Stimulated activated CD4-positive, alpha-beta T cell treated with anti-CD3 and anti-CD28 coated beads, Interleukin-15, amount 100 ng/mL, for 48 hours (primary cell): ENCODE results near the gene AMPD2.

ENCODE experiments used
- DNase-seq, 2 donors: peaks; one replicate each; pipeline ENCODE4 v3.0.0-alpha.2; 2020; ENCODE audit warnings: low read depth in 2 of 2

Gene AMPD2

GRCh38 chr1:109630898-109631512 lies 11.4 kb downstream of the AMPD2 start:
- DNase-seq = no peak

DNA sequence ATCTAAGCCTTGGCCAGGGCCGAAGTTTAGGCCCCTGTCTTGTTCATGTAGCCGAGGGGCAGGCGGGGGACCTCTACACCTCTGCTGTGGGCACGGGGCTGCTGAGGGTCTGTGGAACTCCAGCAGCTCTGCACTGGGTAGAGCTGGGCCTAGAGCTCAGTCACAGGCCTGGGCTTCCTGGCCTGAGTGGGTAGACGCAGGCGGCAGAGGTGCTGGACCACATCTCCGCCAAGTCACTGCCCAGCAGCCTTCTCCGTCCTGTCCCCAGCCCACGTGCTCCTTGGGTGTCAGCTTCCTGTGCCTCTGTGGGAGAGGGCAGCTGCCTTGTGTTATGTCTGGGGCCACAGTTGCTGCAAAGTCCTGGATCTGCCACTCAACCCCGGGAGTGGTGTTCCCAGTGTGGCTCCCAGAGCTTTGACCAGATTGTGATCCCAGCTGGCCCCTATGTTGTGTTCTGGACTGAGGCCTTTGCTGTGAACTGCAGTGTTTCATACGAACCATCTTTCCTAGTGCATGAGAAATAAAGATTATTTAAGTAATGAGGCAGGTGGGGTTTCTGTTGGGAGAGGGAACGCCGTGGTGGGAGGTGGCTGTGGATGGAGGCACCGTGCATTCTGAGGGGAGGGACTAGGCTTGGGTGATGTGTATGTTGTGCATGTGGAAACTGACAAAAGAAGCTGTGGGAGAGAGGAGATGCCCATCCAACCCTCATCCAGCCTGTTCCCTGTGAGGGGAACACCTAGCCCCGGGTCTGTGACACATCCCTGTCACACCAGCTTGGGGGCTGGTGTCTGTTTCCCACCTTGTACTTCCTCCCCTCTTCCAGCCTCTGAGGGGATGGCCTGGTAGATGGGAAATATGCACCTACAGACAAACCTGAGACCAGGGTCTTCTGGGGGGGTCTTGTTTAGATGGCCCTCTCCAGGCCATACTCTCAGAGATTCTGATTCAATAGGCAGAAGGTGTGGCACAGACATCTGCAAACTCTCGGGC lies 12.2 kb downstream of the AMPD2 start:
- no peak for DNase-seq

DNA sequence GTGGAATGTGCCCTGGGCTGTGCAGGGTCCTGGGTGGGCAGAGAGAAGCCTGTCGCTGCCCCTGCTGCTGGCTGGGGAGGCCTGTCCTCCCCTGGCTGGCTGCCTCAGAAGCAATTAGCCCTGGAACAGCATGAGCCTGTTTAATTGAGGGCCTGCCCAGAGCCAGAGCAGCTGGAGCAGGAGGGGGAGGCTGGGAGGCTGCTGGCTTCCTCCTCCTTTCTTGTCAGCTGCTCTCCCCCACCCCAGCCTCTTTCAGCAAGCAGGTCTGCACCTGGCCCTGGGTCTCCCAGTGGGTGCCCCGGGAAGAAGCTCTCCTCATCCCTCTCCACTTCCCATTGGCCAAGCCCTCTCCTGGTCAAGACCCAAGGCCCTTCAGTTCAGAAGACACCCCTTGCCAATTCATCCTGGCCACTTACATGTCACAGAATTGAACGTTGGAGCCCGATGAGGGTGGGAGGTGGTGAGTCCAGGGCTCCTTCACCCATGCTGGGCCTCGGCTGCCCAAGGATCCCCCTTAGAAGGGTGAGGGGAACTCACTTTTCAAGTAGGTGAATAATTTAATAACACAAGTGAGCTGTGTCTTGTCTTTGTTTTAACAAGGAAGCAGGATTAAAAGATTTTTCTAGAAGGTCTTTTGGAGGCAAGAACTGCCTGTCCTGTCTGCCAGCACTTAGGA lies 13.2 kb downstream of the AMPD2 start:
- no peak for DNase-seq

DNA sequence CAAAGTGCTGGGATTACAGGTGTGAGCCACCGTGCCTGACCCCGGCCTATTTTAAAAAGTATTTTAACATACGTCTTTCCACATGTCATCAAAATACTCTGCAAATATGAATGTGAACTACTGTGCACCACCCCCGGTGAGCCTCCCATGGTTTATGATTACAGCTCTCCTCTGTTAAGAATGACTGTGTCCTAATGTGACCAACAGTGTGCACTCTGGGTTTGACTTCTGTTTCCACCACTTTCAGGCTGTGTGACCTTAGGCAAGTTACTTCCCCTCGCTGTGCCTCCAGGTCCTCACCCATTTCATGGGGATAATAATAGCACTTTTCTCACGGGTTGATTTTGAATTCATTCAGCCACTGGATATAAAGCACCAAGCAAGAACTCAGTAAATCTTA lies 14.7 kb downstream of the AMPD2 start:
- DNase-seq = no peak

GRCh38 chr1:109634771-109635750 lies 15.4 kb downstream of the AMPD2 start:
- no peak for DNase-seq

DNA sequence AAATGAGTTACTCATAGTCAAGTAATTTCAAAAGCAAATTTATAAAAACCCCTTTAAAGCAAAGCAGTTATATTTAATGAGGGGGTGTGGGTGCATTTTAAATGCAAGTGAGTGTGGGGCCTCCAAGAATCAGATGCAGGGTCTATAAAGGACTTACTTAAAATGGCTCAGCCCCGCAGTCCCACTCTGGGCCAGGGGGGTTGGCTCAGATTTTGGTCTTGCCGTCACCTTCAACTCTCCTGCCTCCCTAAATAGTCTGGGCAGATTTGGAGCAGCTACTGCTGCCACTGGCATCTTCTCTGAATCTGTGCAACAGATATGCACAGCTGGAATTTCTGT lies 16.2 kb downstream of the AMPD2 start:
- DNase-seq = no peak

DNA sequence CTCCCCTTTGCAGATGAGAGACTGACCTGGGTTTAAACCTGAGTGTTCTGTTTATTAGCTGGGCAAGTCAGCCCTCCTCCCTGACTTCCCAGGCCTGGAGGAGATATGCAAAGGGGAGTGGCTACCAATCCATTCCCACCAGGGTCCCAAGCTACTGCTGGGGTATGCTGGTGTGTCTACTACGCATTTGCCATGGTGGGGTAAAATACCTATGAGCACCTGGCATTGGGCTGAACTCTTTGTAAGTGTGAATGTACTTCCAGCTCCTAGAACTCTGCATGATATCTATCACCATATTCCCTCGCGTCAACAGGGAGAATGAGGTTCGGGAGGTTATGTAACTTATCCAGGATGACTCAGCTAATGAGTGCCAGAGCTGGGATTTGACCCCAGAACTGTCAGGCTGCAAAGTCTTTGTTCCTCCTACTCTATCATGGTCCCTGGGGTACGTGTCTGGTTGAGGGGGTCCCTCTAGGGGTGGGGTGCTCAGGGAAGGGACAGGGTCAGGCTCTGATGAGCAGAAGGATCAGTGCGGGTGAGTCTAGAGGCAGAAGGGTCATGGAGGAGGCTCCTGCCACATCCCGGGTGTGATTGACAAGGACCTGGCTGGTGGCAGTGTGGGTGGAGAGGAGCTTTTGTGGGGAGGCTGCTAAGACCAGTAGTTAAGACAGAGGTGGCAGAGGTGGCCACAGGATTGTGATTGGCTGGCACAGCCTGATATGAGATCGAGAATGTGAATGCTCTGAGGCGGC lies 16.7 kb downstream of the AMPD2 start:
- DNase-seq = no peak

DNA sequence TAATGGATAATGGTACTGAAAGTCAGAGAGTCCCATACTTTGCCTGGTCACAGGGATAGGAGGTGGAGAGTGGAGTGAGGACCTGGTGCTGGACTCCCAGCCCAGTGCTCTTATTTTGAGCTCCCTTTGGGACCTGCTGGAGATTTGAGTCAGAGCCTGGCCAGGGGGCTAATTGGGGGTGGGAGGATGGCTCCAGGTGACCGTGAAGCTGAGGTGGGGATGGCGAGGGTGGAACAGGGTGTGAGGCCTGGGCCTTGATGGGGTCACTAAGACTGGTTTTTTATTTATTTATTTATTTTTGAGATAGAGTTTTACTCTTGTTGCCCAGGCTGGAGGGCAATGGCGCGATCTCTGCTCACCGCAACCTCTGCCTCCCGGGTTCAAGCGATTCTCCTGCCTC lies 17.8 kb downstream of the AMPD2 start:
- DNase-seq = no peak

DNA sequence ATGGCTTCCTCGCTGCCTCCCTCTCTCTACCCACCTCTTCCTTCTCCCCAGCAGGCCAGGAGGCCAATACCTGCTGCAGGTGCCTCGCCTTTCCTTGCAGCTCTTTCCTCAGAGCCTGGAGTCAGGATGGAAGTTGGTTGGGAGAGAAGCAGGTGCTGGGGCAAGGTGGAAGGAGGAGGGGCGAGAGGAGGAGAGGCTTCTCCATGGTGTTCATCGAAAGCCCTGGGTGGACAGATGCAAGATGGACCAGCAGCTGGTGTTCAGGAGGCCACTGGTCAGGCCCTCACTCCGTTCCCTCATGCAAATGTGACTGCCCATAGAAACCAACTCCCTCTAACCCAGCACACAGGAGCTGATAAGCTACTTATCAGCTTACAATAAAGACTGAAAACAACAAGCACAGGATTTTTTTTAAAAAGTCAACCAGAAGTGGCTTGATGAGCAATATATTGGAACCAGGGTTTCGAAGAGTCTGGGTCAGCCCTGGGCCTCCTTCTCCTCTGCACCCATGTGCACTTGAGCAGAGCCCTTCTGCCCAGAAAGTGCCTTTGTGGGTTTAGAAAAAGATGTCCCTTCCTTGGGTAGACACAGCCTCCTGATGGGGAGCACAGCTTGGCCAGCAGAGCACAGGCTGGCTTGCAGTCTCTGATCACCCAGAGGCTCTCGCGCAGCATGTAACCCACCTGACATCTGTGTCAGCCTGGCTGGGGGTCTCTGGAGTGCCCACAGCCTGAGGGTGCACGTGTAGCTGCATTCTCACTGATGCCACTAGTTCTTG lies 19.6 kb downstream of the AMPD2 start:
- no peak for DNase-seq

DNA sequence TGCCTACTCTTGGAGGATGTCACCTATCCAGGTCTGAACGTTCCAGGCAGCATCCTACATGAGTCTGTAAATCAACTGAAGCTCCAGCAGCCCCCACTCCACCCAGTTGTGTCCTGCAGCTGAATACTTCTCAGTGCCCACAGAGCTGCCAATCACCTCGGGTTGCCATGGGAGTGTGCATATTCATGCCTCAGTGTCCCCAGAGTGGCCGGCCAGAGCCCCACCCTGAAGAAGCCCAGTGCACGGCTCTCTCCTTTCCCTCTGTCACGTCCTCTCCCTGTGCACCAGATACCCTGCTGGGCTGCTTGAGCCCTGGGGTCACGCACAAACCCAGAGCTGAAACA lies 20.2 kb downstream of the AMPD2 start:
- no peak for DNase-seq

GRCh38 chr1:109640285-109640865 lies 20.7 kb downstream of the AMPD2 start:
- DNase-seq = peak; percentile 84 to 88

- DNase-seq = no peak
Observed at GRCh38 chr1:109641078-109641740, 21.6 kb downstream of the AMPD2 start.

DNA sequence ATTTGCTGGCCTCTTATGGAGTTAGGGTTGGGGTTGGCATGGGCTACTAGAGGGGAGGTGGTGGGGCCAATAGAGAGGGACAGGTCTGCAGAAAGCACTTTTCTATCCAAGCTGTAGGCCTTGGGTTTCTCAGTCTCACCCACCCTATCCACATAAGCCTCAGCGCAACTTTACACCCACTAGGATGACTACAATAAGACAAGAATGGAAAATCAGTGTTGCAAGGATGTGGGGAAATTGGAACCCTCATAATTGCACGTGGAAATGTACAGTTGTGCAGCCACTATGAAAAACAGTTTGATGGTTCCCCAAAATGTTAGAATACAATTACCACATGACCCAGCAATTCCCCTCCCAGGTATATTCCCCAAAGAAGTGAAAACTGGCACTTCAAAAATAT lies 22.2 kb downstream of the AMPD2 start:
- no peak for DNase-seq

DNA sequence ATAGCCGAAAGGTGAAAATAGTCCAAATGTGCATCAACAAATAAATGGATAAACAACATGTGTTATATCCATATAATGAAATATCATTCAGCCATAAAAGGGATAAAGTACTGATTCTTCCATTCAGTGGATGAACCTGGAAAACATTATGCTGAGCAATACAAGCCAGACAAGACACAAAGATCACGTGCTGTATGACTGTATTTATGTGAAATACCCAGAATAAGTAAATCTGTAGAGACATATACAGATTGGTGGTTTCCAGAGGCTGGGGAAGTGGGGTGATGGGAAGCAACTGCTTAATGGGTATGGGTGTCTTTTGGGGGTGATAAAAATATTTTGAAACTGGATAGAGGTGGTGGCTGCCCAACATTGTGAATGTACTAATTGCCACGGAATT lies 23.0 kb downstream of the AMPD2 start:
- no peak for DNase-seq

DNA sequence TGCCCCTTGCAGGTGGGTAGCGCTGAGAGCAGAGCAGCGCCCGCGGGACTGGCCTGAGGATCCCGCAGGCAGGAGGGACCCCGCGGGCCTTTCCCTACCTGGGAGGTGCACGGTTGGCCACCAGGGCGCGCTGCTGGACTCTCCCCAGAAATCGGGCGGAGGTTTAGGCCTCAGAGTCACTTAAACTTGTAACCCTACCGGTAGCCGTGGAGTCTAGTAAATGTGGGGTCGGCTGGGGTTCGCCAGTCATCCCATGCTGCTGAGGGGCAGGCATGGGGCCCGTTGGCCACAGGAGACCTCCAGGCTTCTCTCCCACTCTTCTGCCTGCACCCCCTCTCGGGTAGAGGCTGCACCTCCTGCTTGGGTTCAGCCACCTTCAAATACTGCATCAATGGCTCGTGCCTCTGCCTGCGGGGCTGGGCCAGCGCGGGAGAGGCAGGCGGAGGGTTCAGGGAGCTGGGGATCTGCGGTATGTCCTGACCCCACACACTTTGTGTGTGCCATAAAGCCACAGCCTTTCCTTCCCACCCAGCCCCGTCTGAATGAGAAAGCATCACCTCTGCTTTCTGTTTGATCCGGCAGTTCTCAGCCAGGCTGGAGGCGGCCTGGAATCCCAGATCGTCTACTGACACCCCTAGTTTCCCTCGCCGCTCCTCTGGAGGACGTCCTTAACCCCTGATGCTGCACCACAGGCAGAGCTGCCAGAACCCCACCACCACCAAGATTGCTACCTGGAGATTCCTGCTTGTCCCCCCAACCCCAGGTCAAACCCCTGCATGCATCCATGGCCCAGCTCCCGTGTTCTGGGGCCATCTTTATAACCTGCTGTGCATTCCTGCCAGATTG lies 24.0 kb downstream of the AMPD2 start:
- DNase-seq = peak; percentile 79 to 87

DNA sequence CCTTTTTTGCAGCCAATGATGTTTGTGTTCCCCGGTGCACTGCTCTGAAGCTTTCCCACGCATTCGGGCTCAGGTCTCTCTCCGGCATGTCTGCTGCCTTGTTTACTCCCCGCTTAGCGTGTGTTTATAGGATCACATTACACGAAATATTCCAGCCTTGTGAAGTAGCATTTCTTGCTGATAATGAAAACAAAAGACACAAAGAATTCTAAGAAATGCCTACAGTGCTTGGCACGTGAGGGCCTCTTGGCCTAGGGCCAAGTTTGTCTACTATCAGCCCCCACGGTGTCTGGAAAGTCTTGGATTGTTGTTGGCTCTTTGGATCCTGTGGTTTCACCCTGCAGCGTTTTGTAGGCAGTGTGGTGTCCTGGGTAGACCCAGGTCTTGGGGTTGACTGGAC lies 25.0 kb downstream of the AMPD2 start:
- DNase-seq = no peak

DNA sequence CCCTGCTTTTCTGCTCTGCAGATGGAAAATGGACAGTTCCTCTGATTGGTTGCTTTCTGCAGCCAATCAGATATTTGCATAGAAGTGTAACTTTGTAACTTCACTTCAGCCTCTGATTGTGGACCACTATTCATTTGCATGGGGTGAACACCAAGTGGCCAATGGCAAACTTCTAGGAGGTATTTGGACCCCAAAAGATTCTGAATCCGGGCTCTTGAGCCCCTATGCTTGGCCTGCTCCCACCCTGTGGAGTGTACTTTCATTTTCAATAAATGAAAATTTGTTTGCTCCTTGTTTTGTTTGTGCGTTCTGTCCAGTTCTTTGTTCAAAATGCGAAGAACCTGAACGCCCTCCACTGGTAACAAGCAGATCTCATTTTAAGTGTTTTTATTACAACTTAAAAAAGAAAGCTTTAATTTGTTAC lies 29.9 kb downstream of the AMPD2 start:
- no peak for DNase-seq

DNA sequence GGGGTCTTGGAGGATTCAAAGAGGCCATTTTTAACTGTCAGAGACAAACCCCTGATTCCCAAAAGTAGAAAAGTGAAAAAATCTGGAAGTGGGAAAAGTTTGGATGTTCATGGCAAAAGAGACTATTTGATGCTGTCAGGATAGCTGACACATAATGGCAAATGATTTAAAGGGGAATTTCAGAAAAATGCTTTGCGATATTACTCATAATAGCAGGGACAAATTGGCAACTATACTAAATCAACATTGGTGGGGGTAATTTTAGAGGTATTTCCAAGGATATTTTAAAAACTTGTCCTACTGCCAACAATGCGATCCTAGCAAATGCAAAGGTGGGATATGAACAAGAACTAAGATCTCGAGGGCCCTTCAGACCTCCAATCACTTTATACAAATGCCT lies 31.0 kb downstream of the AMPD2 start:
- no peak for DNase-seq
